GM19193 (cell line): Measurements from ENCODE around the gene EHMT1.

ENCODE experiments used
- POLR2A ChIP-seq: IDR thresholded peaks from 4 replicates; pipeline ENCODE4 v1.6.1; 2011; ENCODE audit not compliant: insufficient read depth, insufficient read length; ENCODE audit errors: extremely low read depth

EHMT1 gene

DNA sequence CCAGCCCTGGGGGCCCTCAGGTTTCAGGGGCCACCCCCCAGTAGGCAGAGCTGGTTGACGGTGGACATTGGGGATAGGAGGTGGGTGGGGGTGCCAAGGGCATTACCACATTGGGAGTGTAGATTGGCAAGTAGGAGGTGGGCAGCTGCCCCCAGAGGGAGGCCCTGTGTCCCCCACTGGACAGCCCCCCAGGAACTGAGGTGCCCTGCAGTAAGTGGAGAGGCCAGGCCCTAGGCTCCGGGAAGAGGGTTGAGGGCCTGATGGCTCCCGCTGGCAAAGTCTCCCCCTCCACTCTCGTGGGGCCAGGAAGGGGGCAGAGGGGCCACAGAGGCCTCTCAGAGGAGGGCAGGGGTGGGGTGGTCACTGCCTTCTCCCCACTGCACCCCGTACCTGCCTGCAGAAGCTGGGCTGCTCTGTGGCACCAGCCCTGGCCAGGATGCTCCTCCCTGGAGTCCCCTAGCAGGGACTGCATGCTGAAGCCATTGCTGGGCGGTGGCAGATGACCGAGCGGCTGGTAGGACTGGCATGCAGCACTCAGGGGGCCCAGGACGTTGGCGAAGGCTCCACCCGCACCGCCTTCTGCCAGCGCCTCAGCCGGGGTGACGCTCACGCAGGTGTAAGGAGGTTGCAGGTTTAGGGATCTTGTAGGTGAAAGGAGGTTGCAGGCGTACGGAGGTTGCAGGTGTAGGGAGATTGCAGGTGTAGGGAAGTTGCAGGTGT is 169.1 kb downstream of the EHMT1 start:
- no peak for TF ChIP-seq POLR2A

DNA sequence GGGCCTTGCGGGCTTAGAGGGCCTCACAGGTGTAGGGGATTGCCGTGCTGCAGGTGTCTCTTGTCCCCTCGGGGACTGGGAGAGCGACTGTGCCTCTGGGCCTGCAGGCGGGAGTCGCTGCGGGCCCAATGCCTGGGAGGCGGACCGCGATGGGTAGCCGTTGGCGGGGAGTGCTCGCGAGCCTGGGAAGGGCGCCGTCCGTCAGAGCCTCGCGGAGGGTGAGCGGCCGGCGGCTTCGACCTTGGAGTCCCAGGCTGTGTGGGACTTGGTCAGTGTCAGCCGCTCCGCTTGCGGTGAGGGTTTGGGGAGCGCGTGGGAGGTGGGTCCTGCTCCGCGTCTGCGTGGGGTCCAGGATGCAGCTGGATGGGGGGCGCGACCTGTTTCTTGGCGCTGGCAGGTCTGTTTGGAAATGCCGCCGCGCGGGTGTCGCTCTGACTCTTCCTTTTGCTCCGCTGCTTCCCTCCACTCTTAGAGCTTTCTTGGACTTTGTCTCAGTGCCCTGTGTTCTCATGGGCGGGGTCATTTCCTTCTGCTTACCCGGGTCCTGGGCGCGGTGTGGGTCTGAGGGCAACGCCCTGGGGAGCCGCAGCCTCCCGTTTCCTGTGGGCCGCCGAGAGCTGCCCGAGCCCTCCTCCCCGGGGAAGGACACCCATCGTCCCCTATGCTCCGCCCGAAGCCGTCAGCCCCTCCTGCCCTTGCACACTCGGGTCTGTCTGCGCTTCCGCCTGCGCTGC is 169.9 kb downstream of the EHMT1 start:
- no peak for TF ChIP-seq POLR2A

DNA sequence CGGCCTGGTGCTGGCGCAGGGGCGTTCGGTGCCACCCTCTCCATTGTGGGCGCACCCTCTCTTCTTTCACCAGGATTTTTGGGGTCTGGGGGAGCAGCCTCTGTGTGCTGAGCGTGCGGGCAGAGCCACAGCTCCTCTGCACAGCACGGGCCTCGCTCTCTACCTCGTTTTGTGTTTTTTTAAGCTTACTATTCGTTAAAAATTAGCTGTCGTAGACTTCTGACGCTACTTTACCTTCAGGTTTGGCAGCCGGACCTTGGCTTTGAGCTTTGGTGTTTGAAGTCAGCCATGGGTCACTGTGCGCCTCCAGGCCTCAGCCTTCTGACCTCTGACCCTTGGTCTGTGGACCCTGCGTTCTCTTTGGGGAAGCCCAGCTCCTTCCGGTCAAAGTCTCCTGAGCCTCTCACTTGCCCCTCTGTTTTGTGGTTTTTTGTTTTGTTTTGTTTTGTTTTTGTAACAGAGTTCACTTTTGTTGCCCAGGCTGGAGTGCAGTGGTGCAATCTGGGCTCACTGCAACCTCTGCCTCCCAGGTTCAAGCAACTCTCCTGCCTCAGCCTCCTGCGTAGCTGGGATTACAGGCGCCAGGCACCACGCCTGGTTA is 170.6 kb downstream of the EHMT1 start:
- TF ChIP-seq POLR2A: no peak

DNA sequence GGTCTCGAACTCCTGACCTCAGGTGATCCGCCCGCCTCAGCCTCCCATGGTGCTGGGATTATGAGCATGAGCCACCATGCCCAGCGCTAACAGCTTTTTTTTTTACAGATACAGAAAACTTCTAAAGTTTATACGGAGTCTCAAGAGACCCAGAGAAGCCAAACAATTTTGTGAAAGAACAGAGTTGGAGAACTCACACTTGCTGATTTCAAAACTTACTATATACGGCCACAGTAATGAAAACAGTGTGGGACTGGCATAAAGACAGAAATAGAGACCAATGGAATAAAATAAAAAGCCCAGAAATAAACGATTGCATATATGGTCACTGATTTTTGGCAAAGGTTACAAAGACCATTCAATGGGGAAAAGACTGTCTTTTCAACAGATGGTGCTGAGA is 173.1 kb downstream of the EHMT1 start:
- no peak for TF ChIP-seq POLR2A

DNA sequence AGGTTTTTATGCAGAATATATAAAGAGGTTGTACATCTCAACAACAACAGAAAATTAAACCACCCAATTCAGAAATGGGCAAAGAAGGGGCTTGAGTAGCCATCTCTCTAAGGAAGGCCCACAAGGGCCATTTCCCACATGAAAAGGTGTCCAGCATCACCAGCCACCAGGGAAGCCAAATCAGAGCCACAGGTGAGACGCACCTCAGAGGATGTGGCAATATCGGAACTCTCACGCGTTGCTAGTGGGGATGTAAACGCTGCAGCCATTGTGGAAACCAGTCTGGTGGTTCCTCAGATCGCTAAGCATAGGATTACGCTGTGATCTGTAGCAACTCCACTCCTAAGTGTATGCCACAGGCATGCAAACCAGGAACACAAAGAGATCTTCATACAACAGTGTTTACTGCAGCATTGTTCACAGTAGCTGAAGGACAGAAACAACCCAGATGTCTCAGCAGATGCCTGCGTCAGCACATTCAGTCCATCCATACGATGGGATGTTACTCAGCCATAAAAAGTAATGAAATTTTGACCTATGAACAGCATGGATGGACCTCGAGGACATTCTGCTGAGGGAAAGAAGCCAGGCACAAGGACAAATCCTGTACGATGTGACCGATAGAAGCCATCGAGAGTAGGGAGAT is 174.5 kb downstream of the EHMT1 start:
- TF ChIP-seq POLR2A: no peak

DNA sequence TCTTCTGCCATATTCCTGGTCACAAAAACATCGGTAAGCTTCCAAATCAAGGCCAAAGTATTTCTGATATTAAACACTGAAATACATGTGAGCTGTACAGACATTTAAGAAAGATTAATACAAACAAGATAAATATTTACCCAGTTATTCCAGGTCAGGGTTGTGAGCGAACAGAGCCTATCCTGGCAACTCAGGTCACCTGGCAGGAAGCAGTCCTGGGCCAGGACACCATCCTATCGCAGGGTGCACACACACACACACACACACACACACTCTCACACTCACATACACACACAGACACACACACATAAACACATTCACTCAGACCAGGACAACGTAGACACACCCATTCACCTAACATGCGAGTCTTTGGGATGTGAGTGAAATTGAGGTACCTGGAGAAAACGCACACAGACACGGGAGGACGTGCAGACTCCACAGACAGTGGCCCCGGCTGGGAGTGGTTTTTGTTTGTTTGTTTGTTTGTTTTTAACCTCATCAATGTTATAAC is 176.4 kb downstream of the EHMT1 start:
- no peak for TF ChIP-seq POLR2A

DNA sequence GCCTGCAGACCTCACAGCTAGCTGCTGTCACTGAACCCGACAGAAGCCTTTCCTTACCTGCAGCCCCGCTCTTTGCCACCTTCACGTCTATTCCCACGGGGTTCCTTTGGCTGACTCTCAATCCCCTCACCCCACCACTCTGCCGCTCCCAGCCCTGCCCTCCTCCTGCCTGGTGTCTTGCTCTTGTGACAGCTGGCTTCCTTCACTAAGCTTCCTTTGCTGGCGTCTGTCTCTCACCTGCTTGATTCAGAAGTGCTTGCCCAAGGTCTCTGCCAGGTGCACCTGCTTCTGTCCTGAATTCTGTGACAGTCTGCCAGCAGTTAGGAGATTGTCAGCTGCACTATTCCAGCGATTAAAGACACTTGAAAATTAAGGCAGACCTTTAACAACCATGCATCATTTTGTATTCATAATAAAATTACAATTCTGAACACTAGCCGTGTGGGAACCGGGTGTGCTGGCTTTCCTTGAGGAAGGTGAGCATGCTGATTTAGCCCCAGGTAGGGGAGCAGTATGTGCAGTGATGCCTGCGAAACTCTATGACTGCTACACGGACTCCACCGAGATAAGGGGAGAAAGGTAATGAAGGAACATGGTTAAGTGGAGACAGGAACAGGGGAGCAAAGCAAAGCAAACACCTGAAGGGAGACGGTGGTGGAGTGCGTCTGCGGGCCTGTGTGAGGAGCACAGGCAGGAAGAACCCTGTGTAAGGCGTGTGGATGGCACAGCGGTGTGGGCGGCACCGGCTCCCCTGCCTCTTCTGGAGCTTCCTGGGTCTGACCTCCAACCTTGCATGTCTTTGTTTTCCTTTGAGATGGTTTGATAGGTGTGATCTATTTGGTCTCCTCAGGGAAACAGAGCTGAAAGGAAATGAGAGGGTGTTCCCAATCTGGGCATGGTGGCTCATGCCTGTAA is 178.7 kb downstream of the EHMT1 start:
- TF ChIP-seq POLR2A: no peak

DNA sequence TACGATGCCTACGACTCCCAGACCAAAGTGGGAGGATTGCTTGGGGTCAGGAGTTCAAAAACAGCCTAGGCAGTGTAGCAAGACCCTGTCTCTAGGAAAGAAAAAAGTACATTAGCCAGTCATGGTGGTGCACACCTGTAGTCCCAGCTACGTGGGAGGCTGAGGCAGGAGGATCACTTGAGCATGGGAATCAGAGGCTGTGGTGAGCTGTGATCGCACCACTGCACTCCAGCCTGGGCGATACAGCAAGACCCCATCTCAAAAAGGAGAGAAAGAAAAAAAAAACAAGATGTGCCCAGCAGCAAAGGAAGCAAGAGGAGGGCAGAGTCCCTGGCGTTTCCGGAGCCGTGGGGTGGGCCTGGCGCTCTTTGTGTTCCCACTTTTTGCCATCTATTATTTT is 179.3 kb downstream of the EHMT1 start:
- no peak for TF ChIP-seq POLR2A

DNA sequence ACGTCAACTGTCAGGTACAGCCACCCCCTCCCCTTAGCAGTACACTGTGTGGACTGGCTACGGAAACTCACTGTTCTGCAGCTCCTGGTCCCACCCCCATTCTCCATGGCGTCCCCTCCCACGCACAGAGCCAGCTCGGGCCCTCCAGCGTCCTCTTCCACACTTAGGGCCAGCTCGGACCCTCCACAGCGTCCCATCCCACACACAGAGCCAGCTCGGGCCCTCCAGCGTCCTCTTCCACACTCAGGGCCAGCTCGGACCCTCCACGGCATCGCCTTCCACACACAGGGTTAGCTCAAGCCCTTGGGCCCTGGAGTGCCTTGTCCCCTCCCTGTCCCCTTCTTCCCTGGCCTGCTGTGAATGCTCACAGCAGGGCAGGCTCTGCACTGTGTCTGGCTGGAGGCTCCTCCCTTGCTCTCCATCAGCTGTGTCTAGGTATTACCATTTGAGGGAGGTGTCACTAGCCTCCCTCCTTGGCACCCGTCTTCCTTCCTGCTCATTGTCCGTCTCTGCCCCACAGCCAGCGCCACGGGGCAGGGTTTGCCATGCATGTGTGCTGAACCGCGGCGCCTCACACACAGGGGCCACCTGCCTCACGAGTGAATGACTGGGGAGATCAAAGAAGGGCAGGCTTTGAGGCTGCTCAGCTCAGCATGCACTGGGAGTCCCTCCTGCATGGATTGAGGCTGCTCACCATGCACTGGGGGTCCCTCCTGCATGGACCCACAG is 180.3 kb downstream of the EHMT1 start:
- TF ChIP-seq POLR2A: no peak

DNA sequence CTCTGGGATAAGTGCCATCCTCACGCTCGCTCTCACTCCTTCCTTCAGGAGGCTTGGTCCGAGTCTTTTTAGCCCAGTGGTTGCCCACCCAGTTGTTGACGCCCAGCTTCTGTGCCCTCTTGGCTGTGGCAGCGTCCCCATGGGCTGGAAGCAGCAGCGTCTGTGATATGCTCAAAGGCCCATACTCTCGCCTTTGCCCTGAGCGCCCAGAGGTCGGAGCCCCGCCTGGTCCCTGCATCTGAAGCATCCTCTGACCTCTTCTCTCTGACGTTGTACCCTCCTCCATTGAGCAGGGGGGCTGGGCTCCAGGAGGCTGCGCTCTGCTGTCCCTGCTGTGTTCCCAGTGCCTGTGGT is 180.8 kb downstream of the EHMT1 start:
- TF ChIP-seq POLR2A: no peak

DNA sequence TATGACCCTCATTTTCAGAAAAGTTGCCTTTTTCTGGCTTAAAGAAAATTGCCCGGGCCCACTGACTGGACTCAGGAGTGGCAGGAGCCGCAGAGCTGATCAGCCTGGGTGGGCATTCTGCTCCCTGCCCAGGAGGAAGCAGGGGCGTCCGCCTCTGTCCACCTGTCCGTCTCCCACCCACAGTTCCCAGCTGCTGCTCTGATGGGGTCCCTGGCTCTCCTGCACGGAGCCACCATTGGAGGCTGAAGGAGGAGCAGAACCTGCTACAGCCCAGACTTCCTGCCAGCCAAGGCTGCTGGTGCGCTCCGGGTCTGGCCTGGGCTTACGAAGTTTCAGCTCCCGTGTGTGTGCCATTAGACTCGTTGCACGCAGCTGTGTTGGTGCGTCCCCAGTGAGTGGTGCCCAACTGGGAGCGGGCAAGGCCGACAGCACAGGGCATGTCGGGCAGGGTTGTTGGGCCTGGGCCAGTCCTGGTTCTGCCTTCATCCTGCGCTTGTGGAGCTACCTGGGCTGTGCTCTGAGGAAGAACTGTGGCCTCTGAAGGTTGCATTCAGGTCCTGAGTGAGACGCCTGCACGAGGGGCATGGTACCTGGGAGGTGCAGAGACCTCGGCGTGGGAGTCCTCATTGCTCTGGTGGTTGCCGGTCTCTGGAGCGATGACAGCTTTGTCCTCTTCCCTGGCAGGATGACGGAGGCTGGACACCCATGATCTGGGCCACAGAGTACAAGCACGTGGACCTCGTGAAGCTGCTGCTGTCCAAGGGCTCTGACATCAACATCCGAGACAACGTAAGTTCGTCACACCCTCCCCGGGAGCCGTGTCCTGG is 181.6 kb downstream of the EHMT1 start:
- no peak for TF ChIP-seq POLR2A

DNA sequence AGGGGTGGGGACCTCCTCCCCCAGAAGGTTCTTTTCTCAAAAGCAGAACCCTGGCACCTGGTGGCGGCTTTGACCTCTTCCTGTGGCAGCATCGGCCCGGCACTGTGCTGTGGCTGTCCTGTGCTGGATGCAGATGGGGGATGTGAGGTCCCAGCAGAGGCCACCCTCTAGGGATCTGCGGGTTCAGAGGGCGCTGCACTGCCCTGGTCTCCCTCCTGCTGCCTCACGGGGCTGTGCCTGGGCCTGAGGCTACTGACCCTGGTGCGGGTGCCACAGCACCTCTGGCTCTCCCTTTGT is 182.2 kb downstream of the EHMT1 start:
- no peak for TF ChIP-seq POLR2A

DNA sequence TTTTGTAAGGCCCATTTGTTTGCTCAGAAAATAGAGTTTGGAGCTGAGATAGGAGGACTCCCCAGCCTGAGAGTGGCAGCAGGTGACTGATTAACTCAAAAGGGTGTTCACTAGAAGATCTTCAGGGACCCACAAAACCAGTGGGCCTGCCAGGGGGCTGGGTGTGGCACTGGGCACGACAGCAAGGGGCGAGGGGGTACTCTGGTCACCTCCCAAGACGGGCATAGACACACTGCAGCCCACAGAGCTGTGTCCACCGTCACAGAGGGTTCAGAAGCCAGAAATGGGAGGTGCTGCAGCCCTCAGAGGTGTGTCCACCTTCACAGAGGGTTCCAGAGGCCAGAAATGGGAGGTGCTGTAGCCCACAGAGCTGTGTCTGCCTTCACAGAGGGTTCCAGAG is 183.2 kb downstream of the EHMT1 start:
- no peak for TF ChIP-seq POLR2A
